NCI-H446 (cell line): Measurements from ENCODE around the gene CMC4.

Source experiments
- DNase-seq, 2 experiments: peaks; one replicate each; lab custom pipeline; 2025; lab: John Stamatoyannopoulos, UW

The CMC4 gene, protein sequence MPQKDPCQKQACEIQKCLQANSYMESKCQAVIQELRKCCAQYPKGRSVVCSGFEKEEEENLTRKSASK

DNA sequence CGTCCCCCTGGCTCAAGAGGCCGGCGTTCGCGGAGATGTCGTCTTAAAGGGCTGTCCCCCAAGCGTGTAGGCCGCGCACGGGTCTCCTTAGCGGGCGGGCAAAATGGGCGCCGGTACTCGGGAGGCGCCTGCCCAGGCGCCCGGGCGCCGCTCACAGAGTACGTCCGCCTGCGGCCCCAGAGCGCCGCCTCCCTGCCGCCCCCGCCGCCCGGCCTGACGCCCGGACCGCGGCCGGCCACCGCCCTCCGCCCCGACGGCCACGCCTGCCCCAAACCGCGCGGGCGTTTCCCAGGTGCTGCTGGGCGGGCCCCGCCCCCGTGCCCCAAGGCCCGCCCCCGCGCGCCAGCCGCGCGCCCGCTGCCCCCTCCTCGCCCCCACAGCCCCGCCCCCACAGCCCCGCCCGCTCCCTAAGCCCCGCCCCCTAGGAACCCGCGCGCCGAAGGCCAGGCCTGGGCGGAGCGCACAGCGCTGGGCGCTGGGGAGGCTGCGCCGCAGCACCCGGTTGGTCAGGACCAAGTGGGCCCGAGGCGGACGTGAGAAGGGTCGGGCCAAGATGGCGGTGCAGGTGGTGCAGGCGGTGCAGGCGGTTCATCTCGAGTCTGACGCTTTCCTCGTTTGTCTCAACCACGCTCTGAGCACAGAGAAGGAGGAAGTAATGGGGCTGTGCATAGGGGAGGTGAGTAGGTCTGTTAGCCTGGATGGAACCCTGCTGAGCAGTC, at the start of gene CMC4, which contains the start of the genes BRCC3 and MTCP1:
CMC4 (minus strand) TSS at position 162 of the 719 bp plus-strand sequence. CDS start 7,113 bp downstream, outside the sequence.
BRCC3 (plus strand) TSS at position 534 of the 719 bp plus-strand sequence; CDS start at position 554, 20 bp downstream.
MTCP1 (minus strand) TSS at position 162 of the 719 bp plus-strand sequence. CDS start 5,126 bp downstream, outside the sequence.
- peak; percentile 52 to 95 for DNase-seq

DNA sequence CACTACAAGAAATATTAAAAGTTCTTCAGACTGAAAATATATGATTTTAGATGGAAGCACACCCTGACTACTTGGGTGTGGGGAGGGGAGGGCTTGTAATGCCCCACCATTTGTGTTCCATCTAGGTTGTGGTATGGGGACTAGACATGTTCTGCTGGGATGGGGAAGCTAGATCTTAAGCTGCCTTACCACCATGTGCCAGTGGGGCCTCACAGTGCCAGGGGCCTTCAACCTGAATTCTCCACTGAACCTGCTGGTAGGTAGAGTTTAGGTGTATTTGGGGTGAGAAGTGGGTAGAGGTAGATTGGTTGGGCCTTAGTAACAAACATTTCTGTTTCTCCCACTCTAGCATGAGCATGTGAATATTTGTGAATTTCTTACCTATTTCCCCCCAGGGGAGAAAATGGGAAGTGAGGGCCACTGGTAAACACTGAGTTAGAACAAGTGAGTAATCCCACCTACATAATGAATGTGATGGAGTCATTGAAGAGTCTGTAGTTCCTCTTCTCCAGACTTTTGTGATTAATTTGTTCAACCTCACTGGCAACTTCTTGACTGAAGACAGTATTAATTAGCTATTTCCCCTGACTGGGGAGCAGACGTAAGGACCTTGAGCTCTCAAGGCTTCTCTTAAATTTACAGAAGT, 44.4 kb upstream of the CMC4 start:
- no peak for DNase-seq

DNA sequence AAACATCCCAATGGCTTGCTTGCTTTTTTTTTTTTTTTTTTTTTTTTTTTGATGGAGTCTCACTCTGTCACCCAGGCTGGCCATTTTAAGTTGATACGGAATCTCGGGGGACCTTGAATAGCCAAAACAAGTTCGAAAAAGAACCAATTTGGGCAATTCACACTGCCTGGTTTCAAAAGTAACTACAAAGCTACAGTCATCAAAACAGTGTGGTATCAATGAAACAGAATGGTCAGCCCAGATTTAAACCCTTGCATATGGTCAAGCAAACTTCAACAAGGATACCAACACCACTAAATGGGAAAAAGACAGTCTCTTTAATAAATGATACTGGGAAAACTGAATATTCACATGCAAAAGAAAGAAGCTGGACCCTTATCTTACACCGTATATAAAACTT, 42.2 kb upstream of the CMC4 start:
- DNase-seq: no peak

DNA sequence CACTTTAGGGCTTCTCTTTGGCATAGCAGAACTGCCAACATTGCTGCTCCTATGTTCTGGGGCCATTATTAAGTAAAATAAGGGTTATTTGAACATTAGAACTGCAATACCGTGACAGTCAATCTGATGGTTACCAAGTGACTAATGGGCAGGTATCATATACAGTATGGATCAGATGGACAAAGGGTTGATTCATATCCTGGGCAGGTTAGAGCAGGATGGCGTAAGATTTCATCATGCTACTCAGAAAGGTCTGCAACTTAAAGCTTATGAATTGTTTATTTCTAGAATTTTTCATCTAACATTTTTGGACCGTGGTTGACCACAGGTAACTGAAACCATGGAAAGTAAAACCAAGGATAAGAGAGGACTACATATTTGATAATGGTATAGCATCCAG, 41.2 kb upstream of the CMC4 start:
- no peak for DNase-seq

DNA sequence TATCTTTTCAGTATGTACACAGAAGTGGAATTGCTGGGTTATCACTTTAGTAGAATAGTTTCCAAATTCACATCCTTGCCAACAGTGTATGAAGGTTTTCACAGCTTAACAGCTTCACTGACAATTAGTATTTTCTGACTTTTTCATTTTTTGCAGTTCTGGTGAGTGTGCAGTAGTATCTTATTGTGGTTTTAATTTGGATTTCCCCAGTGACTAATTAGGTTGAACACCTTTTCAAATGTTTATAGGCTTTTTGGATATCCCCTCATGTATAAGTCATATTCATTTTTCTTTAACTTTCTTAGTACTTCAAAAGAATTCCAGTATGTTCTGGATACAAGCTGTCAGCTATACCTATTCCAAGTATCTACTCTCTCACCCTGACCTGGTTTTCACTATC, 37.5 kb upstream of the CMC4 start:
- DNase-seq: no peak

DNA sequence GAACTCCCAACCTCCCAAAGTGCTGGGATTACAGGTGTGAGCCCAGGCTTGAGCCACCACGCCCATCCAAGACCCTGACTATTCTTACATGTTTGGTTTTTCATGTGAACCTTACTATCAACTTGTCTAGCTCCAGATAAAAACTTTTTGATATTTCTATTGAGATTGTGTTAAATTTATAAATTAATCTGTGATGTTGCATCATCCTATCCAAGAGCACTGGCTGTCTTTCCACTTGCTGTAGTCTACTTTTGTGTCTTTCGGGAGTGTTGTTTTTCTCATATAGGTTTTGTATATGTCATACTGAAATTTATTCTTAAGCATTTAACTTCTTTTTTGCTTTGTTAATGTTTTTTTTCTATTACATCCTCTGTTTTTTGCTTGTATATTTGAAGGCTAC, 35.0 kb upstream of the CMC4 start:
- DNase-seq: no peak

DNA sequence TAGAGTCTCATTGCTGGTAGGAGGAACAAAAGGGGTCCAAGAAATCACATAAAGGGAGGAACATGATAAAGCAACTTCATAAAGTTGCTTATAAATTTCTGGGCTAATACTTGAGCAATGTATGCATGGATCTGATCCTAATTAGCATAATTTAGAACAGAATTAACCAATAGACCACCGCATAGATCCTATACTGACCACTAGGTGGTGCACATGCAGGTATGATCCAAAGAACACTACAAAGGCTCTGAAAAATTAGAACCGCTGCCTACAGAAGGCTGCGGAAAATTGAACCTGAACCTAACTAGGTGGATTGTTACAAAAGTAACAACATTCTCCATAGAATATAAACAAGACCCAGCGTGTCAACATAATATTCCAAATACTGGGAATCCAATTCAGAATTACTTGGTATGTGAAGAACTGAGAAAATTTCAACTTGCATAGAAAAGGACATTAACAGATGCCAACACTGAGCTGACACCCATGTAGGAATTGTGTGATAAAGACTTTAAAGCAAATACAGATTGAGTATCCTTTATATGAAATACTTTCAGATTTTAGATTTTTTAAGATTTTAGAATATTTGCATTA, 23.6 kb upstream of the CMC4 start:
- DNase-seq: peak; percentile 42

DNA sequence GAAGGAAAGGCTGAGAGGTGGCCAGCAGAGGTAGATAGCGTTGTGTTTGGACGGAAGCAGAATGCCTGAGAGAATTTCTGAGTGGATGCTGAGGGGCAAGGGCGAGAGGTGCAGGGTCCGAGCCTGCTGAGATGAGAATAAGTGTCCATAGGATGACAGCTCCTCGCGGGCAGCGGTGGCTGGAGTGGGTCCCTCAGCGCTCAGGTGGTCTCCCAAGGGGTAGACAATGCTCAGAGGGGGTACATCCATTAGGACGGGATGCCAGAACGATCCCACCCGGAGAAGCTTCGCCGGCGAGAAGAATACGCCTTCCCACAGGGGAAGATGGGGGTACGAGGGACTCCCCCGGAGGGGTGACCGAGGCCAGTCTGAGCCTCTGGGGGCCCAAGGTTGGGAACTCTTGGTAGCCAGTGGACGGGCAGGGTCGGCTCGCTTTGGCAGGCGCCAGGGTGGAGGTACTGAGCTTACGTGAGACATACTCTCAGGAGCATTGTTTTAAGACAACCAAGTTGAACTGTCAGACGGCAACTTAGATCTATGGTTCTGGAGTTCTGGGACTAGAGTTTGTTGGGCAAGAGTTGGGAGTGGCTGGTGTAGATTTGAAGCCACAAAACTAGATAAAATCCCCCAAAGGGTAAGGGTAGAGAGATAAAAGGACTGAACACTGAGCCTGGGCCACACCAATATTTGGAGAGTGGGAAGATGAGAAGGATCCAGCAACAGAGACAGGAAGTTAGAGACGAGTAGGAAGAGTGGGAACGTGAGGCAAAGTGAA, 16.2 kb upstream of the CMC4 start:
- no peak for DNase-seq

DNA sequence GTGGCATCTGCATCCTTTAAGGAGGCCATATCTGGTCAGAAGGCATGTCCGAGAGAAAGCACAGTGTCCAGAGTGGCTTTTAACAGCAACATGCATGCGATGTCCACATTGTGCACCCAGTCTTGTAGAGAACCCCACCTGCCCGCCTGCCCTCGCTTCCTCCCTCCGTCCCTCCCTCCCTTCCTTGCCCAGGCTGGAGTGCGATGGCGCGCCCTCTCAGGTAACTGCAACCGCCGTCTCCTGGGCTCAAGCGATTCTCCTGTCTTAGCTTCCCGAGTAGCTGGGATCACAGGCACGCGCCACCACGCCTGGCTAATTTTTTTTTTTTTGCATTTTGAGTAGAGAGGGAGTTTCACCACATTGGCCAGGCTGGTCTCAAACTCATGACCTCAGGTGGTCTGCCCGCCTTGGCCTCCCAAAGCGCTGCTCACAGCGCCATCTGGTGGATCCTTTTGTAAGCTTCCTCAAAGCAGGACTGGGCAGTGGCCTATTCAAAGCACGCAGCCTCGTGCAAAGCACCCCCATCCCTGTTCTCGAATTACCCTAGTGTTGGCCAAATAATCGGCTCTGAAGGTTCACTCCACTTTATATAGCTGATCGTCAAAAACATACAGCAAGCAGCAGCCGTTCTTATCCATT, 15.4 kb upstream of the CMC4 start:
- peak in 1 of 2 experiments; percentile 17 for DNase-seq

DNA sequence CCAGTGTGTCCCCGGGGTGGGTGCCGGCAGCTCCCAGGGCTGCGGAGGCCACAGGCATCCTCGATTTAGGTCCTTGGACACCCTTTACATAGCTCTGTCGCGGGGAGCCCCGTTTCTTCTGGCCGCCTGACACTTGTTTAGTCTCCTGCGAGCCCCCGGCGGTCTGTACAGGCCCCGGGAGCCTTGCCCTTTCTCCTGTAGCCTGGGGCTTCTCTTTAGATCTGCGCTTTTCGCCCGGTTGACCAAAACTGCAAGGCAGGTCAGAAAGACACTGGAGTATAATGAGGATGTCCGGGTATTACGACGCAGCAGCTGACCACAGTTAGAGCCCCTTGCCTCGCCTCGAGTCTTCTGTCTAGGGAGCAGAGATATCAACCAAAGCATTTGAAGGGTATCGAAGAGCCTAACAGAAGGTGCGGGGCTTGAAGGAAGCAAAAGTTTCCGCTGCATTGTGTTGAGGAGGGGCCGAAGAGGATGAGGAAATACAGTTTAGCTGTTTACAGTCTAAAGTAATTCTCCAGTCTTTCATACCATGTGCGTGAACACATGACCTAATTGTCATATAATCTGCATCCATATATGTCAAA, 851 bp upstream of the CMC4 start:
- DNase-seq: no peak

DNA sequence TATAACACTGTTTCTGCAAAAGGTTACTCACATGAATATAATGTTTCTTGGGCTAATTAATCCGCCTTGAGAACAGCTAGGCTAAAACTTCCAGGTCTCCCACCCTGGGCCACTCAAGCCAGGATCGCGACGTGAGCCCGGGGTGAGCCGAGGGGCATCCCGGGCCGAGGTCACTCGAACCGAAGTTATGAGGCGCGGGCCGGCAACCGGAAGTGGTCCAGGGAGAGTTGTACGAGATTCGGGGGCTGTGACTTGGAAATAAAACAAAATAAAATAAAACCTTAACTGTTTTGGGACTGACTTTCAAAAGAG, 317 bp downstream of the CMC4 start:
- DNase-seq: no peak

DNA sequence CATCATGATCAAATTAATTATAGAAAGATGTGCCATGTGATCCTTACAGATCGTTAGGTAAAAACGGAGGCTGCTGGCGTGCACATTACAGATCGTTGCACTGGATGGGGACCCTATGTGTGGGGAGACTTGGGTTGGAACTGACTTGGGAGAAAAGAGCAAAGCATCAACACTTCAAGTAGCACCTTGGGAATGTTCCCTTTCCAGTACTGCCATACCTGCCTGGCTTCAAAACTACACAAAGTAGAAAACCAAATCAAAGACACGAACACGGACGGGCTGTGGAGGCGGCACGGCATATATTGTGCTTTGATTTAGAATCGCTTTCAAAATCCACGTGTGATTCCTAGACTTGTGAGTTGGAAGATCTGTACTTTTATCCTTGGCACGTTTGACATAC, 898 bp downstream of the CMC4 start:
- no peak for DNase-seq

DNA sequence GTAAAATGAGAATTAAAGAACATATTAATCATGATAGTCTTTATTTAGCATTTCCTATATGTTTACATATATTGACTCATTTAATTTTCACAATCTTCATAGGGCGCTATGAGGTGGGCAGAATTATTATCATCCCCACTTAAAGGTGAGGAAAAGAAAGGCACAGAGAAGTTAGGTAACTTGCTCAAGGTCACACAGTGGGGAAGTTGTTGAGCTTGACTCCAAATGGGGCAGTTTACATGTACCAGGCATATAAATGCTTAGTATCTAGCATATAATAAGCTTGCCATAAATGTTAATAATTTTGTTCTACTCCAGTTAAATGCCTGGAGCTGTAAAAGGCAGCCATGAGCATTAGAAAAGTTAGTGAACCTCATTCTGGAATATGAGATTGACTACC, 1.5 kb downstream of the CMC4 start:
- no peak for DNase-seq

DNA sequence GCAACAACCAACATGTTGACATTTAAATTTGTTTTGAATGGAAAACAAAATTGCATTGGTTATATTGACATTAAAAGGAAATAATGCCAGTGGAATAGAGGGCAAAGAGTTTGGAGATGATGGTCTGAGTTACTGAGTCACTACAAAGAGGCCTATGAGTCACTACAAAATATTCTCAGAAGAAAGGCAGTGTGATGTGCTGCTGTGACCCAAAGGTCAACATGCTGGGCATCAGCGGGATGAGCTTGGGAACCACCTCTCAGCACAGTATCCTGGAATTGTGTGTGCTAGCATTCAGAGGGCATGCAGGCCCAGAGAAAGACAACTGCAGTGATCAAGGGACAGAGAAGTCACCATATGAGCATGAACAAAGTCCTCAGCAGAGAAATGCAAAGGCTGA, 2.8 kb downstream of the CMC4 start:
- no peak for DNase-seq

DNA sequence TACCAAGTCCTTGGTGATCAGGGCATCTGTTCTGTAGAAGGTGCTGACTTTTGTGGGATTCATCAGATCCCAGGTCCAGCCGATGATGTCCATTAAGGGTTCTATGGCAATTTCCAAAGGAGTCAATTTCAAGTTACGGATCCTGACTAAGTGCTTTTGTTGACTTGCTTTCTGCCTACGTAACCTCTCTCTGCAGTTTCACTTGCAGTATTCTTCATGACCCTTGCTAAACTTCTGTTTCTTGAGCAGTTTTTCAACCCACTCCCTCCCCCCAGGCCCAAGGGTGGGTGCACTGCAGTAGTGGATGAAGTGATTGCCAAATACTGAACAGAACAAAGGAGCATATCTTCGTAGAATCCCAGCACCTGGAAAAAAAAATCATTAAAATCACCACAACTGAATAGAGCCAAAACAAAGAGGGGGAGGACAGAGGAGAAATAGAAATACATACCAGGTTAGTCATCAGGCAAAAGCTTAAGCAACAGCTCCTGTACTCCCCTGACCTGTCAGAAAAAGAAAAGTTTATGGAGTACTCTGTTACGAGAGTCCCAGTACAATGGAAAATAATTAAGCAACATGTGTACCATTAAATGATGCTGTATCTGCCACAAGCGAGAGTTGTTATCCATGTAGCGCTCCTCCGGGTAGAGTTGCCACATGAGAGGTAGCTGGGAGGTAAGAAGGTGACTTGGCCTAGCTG, 5.8 kb downstream of the CMC4 start:
- no peak for DNase-seq

DNA sequence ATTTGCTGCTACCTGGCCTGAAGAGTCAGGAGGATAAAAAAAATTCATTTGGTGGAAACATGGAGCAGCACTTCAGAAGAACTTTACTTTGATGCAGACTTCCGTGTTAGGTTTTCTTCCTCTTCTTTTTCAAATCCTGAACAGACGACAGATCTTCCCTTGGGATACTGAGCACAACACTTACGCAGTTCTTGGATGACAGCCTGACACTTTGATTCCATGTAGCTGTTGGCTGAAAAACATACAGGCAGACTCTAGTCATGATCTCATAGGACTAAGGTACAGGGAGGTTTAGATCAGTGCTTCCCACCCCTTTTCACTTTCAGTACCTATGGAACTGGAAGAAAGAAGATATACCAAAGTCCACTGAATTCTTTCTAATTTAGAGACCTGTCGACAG, 9.2 kb downstream of the CMC4 start:
- DNase-seq: no peak

DNA sequence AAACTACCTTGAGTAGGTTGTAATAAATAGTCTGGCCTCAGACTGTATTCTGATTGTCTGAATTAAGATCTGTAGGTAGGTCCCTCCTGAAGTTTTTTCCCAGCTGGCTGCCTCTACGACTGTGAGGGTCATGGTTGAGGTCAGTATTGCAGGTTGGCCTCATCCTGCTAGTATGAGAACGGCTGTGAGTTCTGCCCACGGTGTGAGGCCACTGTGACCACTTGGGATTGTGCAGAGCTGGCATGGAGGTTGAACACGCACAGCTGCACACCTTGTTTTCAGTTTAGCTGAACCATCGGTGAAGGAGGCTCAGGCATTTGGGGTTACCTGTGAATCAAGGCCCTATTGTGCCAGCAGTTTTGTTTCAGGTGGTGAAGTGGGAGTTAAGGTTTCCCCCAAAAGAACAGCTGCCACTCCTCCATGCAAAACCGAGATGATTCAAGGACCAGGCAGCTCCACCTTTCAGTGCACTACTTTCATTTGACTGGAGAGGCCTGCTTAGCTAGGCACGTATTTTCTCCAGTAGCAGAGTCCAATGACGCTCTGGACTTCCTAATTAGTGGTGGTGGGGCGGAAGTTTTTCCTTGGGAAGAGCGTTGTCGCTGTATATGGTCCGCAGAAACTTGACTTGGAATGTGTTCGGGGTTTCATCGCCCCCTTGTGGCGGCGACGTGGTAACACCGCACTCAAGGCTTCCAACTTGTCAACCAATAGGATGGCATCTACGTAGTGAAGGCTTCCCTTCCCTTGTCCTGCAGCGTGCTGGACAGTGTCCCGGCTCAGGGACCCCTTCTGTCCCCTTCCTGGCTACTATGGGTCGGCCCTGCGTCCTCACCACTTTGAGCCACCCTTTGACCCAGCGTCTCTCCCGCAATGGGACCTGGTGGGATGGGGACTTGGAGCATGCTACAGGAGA, 13.8 kb downstream of the CMC4 start:
- DNase-seq: peak; percentile 4 to 70

DNA sequence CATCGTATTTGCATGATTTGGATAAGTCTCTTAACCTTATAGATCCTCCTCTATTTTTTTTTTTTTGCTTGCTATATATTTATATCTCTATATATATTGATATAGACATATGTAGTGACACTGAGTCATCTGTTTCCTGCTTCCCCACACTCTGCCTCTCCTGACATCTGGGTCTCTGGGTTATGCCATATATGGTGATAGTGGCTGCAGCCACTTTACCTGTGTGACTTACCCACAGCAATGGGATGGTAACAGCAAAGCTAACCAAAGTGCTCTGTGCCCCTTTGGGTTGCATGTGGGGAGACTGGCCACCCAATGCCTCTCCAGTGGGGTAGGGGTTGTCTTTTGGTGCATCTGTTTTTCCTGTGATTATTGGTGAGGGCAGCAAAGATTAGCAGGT, 14.5 kb downstream of the CMC4 start:
- no peak for DNase-seq

DNA sequence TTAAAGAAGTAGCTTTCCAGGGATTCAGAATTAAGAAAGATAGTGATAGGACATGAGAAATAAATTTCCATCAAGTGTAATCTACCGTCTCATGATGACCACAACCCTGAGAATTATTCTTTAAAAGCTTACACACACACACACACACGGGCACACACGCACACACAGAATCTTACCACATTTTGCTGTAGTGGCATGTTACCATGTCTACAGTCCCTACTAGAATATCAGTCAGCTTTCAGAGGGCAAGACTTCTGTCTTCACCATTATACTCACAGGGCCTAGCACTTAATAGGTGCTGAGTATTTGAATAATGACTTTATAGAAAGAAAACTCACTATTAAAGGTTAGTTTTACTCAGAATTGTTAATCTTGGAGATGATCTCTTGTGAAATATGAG, 15.4 kb downstream of the CMC4 start:
- DNase-seq: no peak

DNA sequence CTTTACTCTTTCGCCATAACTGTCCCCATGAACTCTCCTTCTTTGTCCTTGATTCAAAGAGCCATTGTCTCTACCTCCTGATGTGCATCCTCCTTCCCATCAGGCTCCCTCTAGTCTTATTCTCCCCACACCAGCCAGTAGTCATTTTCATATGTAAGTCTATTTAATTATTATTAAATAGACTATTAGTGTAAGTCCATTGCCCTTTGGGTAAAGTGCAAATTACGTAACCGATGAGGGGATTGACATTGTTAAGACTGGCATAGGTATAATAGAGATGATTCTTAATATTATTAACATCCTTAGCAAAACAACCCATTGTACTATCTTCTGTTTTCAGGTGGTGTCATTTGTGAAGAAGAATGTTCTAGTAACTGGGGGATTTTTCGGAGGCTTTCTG, 16.7 kb downstream of the CMC4 start:
- no peak for DNase-seq
